H9 (cell line): ENCODE measurements around the gene SP4. TPM values are rescaled to one million over a fixed set of nuclear protein-coding genes. Genes with fewer than 3 reads are reported as not detected.

Experiments
- DNase-seq: peaks from one replicate; pipeline ENCODE4 v3.0.0-alpha.2; 2017
- H2AFZ ChIP-seq: one replicate; pipeline ENCODE4 v1.6.1; 2013; ENCODE audit warnings: mild to moderate bottlenecking, low read length, control low read depth, moderate library complexity
- H2AK5ac ChIP-seq: 2 replicates; pipeline ENCODE4 v1.6.1; 2013; ENCODE audit warnings: low read length, control low read depth, mixed read lengths; ENCODE audit not compliant: insufficient read length
- H2BK120ac ChIP-seq: one replicate; pipeline ENCODE4 v1.6.1; 2013; ENCODE audit warnings: low read depth, mild to moderate bottlenecking, low read length, control low read depth, inconsistent platforms; ENCODE audit not compliant: poor library complexity, severe bottlenecking
- H2BK12ac ChIP-seq: 2 replicates; pipeline ENCODE4 v1.6.1; 2013; ENCODE audit warnings: low read length, control low read depth, mixed read lengths, low read depth; ENCODE audit not compliant: insufficient read length
- H2BK15ac ChIP-seq: 2 replicates; pipeline ENCODE4 v1.6.1; 2013; ENCODE audit warnings: low read depth, low read length, control low read depth
- H2BK20ac ChIP-seq: one replicate; pipeline ENCODE4 v1.6.1; 2013; ENCODE audit warnings: low read depth, mild to moderate bottlenecking, low read length, control low read depth, inconsistent platforms; ENCODE audit not compliant: poor library complexity, severe bottlenecking
- H2BK5ac ChIP-seq: 2 replicates; pipeline ENCODE4 v1.6.1; 2013; ENCODE audit warnings: low read length, control low read depth, mixed read lengths; ENCODE audit not compliant: insufficient read length
- H3K14ac ChIP-seq: 2 replicates; pipeline ENCODE4 v1.6.1; 2013; ENCODE audit warnings: low read length, control low read depth; ENCODE audit not compliant: insufficient read depth
- H3K18ac ChIP-seq: 2 replicates; pipeline ENCODE4 v1.6.1; 2013; ENCODE audit warnings: low read depth, mild to moderate bottlenecking, mixed read lengths, low read length, control low read depth; ENCODE audit not compliant: insufficient read length
- H3K23ac ChIP-seq: 2 replicates; pipeline ENCODE4 v1.6.1; 2013; ENCODE audit warnings: low read length, control low read depth, mixed read lengths, low read depth; ENCODE audit not compliant: insufficient read length
- H3K23me2 ChIP-seq: 2 replicates; pipeline ENCODE4 v1.6.1; 2013; ENCODE audit warnings: low read depth, mild to moderate bottlenecking, mixed read lengths, low read length, control low read depth; ENCODE audit not compliant: insufficient read length, poor library complexity, severe bottlenecking
- H3K27ac ChIP-seq: 2 replicates; pipeline ENCODE4 v1.5.1; 2013; ENCODE audit warnings: low read length, control low read depth, mixed read lengths, low read depth; ENCODE audit not compliant: insufficient read length
- H3K27me3 ChIP-seq: 2 replicates; pipeline ENCODE4 v1.6.1; 2013; ENCODE audit warnings: low read length, control low read depth, inconsistent platforms; ENCODE audit not compliant: insufficient read depth
- H3K4ac ChIP-seq: 2 replicates; pipeline ENCODE4 v1.6.1; 2013; ENCODE audit warnings: low read depth, mild to moderate bottlenecking, control low read depth, inconsistent platforms, low read length, moderate library complexity
- H3K4me1 ChIP-seq: 2 replicates; pipeline ENCODE4 v1.6.1; 2013; ENCODE audit warnings: low read length, control low read depth, inconsistent platforms; ENCODE audit not compliant: insufficient read depth
- H3K4me2 ChIP-seq: 2 replicates; pipeline ENCODE4 v1.6.1; 2013; ENCODE audit warnings: low read length, control low read depth, mixed read lengths; ENCODE audit not compliant: insufficient read length, insufficient read depth
- H3K56ac ChIP-seq: 2 replicates; pipeline ENCODE4 v1.6.1; 2013; ENCODE audit warnings: low read depth, mild to moderate bottlenecking, mixed read lengths, low read length, control low read depth; ENCODE audit not compliant: insufficient read length
- H3K79me1 ChIP-seq: 2 replicates; pipeline ENCODE4 v1.6.1; 2013; ENCODE audit warnings: low read depth, mild to moderate bottlenecking, moderate library complexity, low read length, control low read depth, inconsistent platforms; ENCODE audit not compliant: insufficient read depth, poor library complexity, severe bottlenecking
- H3K79me2 ChIP-seq: 2 replicates; pipeline ENCODE4 v1.6.1; 2013; ENCODE audit warnings: low read length, control low read depth, inconsistent platforms; ENCODE audit not compliant: insufficient read depth
- H3K9ac ChIP-seq: 2 replicates; pipeline ENCODE4 v1.6.1; 2013; ENCODE audit warnings: low read length, control low read depth, mixed read lengths; ENCODE audit not compliant: insufficient read length; ENCODE audit errors: extremely low read depth
- H3K9me3 ChIP-seq: one replicate; pipeline ENCODE4 v1.6.1; 2013; ENCODE audit warnings: low read depth, low read length, inconsistent platforms; ENCODE audit not compliant: control insufficient read depth
- H3T11ph ChIP-seq: one replicate; pipeline ENCODE4 v1.6.1; 2013; ENCODE audit warnings: mild to moderate bottlenecking, low read length, control low read depth, inconsistent platforms
- H4K20me1 ChIP-seq: one replicate; pipeline ENCODE4 v1.6.1; 2013; ENCODE audit not compliant: control insufficient read depth, insufficient read length, insufficient read depth
- H4K5ac ChIP-seq: 2 replicates; pipeline ENCODE4 v1.6.1; 2013; ENCODE audit warnings: low read depth, mild to moderate bottlenecking, mixed read lengths, low read length, control low read depth; ENCODE audit not compliant: insufficient read length
- H4K8ac ChIP-seq: replicated peaks from 2 replicates; pipeline ENCODE4 v1.6.1; 2013; ENCODE audit warnings: low read length, control low read depth, mixed read lengths, low read depth; ENCODE audit not compliant: insufficient read length
- H4K91ac ChIP-seq: 2 replicates; pipeline ENCODE4 v1.6.1; 2013; ENCODE audit warnings: low read depth, mild to moderate bottlenecking, moderate library complexity, mixed read lengths, low read length, control low read depth; ENCODE audit not compliant: insufficient read length
- H3K27ac Mint-ChIP-seq, 3 experiments: 2 replicates in 2 of 3; 3 replicates in 1 of 3; pipeline ENCODE4 v1.8.0; 2020 to 2021; ENCODE audit warnings: mixed read lengths in 3 of 3, mild to moderate bottlenecking in 1 of 3, moderate library complexity in 1 of 3
- H3K27me3 Mint-ChIP-seq: 2 replicates; pipeline ENCODE4 v1.8.0; 2021; ENCODE audit warnings: low read depth, mild to moderate bottlenecking, moderate library complexity, mixed read lengths
- H3K36me3 Mint-ChIP-seq, 3 experiments: 2 replicates in 2 of 3; 3 replicates in 1 of 3; pipeline ENCODE4 v1.8.0; 2020 to 2021; ENCODE audit warnings: low read depth in 3 of 3, mixed read lengths in 3 of 3; ENCODE audit not compliant: insufficient read depth in 1 of 3
- H3K4me1 Mint-ChIP-seq, 2 experiments: 2 replicates each; pipeline ENCODE4 v1.8.0; 2020; ENCODE audit warnings: mixed read lengths in 2 of 2
- H3K4me3 Mint-ChIP-seq, 2 experiments: 2 replicates in 1 of 2; 3 replicates in 1 of 2; pipeline ENCODE4 v1.8.0; 2020 to 2021; ENCODE audit warnings: mild to moderate bottlenecking in 2 of 2, mixed read lengths in 2 of 2, moderate library complexity in 1 of 2
- H3K9me3 Mint-ChIP-seq, 2 experiments: 2 replicates in 1 of 2; 3 replicates in 1 of 2; pipeline ENCODE4 v1.8.0; 2020; ENCODE audit warnings: mild to moderate bottlenecking in 2 of 2, mixed read lengths in 2 of 2, moderate library complexity in 1 of 2
- WGBS: extraction: QIAGEN DNeasy Blood & Tissue Kit; methylation state at CpG from one replicate; pipeline ENCODE4 v1.1.7; 2013; ENCODE audit warnings: missing lambda C conversion rate, low lambda C conversion rate, mixed read lengths; ENCODE audit not compliant: insufficient read length; ENCODE audit errors: extremely low coverage; 5-methylcytosine and 5-hydroxymethylcytosine counted together
- total RNA-seq: library from RNA; stranded (reverse); gene quantifications from 2 replicates; pipeline ENCODE4 v1.2.1, GENCODE V29; 2021
- TF ChIP-seq, protein P1 (sequence below): fragments of 200-600 bp; sonication (generic); conservative IDR thresholded peaks from 3 replicates; pipeline ENCODE4 v1.8.0; 2021; ENCODE audit warnings: antibody characterized with exemption, mild to moderate bottlenecking

Gene SP4
- total RNA-seq, 1 experiment from 2014 or later = 19.4 TPM

DNA sequence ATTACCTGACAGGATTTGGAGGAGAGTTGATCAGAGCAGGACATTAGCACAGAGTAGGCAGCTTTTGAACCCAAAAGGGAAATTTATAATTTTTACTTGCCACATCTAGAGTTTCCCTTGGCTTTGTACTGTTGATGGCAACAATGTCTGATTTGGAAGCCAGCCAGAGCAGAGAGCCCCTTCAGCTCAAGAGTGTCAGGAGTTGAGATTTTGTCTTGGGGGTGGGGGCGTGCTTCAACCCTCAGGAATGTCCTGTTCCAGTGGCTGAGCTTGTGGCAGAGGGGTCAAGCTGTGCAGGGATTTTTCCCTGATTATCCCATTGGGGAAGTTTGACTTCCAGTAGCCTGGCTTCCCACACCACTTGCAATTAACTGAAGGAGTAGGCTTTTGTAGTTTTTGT lies 27.0 kb downstream of the SP4 start:
- Histone ChIP-seq H3K79me1 (peaks cover 7% of the 10 kb centered on the region), H3K9ac (no peak overlapping the region), H3K9me3 (peaks cover 45% of the 10 kb centered on the region), H2BK120ac (no peak overlapping the region), H3K56ac (no peak overlapping the region), H3K79me2 (no peaks in the 10 kb centered on the region; the same call in 1 of the 2 replicates), H2BK12ac (no peak overlapping the region), H3K18ac (no peak overlapping the region), H2BK20ac (no peak overlapping the region), H3K27me3 (no peaks in the 10 kb centered on the region), H3K4me2 (no peak overlapping the region), H4K20me1 (no peaks in the 10 kb centered on the region), H2BK5ac (no peak overlapping the region), H2BK15ac (no peak overlapping the region), H3K27ac (no peak overlapping the region), H2AK5ac (no peak overlapping the region), H3K14ac (no peak overlapping the region), H3K23me2 (no peaks in the 10 kb centered on the region), H3K23ac (no peak overlapping the region), H3K4ac (no peak overlapping the region), H4K91ac (no peak overlapping the region), H3K4me1 (no peaks in the 10 kb centered on the region), H2AFZ (no peak overlapping the region), H4K8ac (no peak overlapping the region), H4K5ac (no peak overlapping the region), H3T11ph (no peak overlapping the region)
- H3K9me3 Mint-ChIP-seq = peaks cover 58 to 75% of the 10 kb centered on the region in 2 experiments
- H3K36me3 Mint-ChIP-seq = peaks cover 90 to 95% (median 92%) of the 10 kb centered on the region in 3 experiments
- no CpG with 5 or more reads among the region's 1 CpG for WGBS
- no peak for DNase-seq
- TF ChIP-seq, protein P1, sequence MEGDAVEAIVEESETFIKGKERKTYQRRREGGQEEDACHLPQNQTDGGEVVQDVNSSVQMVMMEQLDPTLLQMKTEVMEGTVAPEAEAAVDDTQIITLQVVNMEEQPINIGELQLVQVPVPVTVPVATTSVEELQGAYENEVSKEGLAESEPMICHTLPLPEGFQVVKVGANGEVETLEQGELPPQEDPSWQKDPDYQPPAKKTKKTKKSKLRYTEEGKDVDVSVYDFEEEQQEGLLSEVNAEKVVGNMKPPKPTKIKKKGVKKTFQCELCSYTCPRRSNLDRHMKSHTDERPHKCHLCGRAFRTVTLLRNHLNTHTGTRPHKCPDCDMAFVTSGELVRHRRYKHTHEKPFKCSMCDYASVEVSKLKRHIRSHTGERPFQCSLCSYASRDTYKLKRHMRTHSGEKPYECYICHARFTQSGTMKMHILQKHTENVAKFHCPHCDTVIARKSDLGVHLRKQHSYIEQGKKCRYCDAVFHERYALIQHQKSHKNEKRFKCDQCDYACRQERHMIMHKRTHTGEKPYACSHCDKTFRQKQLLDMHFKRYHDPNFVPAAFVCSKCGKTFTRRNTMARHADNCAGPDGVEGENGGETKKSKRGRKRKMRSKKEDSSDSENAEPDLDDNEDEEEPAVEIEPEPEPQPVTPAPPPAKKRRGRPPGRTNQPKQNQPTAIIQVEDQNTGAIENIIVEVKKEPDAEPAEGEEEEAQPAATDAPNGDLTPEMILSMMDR = no peak
- no peak overlapping the region for H3K4me3 Mint-ChIP-seq
- no peaks in the 10 kb centered on the region for H3K27me3 Mint-ChIP-seq
- H3K27ac Mint-ChIP-seq = no peak overlapping the region
- no peaks in the 10 kb centered on the region for H3K4me1 Mint-ChIP-seq
